HAP-1 (cell line): Measurements from ENCODE around the gene PHLDA2.
"Not testable (repeated sequence)": the region's sequence is repeated elsewhere in the genome, so short reads cannot be mapped to it uniquely, and the experiment has no call there.

Experiments used
- DNase-seq, 2 experiments: peaks; one replicate each; pipeline ENCODE4 v3.0.0-alpha.2; 2016 to 2020; ENCODE audit warnings: low spot score in 2 of 2
- H3K27me3 ChIP-seq: fragments of 250-450 bp; sonication (Bioruptor Pico); 2 replicates; pipeline ENCODE4 v1.5.1; 2020; ENCODE audit warnings: low read depth, mild to moderate bottlenecking, moderate library complexity
- H3K36me3 ChIP-seq: fragments of 250-450 bp; sonication (Bioruptor Pico); replicated peaks from 2 replicates; pipeline ENCODE4 v1.5.1; 2020; ENCODE audit warnings: mild to moderate bottlenecking
- H3K4me1 ChIP-seq: fragments of 250-450 bp; sonication (Bioruptor Pico); 2 replicates; pipeline ENCODE4 v1.5.1; 2020; ENCODE audit warnings: mild to moderate bottlenecking
- H3K4me3 ChIP-seq: fragments of 250-450 bp; sonication (Bioruptor Pico); 2 replicates; pipeline ENCODE4 v1.5.1; 2020; ENCODE audit warnings: mild to moderate bottlenecking, moderate library complexity
- H3K9me3 ChIP-seq: fragments of 250-450 bp; sonication (Bioruptor Pico); 2 replicates; pipeline ENCODE4 v1.5.1; 2020; ENCODE audit warnings: mild to moderate bottlenecking, moderate library complexity
- in situ Hi-C: fragments of 300-500 bp; cut with MboI; formaldehyde crosslinking; loops from 3 replicates; pipeline ENCODE4 v1.14.3; 2020; ENCODE audit warnings: low sequenced_read_pairs, inconsistent platforms, mixed read lengths

Gene PHLDA2

DNA sequence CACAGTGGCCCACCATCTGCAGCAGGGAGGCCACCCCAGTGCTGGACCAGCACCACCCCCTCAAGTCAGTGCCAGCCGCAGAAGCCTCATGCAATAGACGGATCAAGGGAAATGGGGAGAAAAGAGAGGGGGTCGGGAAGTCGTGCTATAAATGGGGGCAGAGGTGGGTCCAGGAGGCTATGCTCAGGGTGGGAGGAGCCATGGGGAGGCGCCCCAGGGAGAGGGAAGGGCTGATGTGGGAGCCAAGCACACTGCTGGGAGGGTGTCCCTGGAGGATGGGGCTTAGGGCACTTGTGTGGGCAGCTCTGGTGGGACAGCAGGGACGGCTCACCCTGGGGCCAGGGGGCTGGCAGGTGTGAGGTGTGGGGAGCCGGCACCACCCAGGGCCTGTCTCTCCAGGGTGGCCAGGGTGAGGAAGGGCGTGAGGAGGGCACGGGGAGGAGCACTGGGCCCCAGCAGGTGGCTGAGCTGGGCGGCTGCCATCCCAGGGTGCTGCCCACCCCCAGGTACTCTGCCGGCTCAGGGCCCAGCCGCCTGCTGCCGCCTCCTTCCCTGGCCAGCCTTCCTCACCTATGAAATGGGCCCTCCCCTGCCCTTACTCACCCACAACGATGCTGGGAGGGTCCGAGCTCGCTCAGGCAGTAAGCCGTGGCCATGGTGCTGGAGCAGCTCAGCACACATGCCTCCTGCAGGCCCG lies 18.0 kb downstream of the PHLDA2 start:
- Histone ChIP-seq H3K36me3 (no peaks in the 10 kb centered on the region), H3K4me3 (no peak overlapping the region), H3K27me3 (no peaks in the 10 kb centered on the region), H3K4me1 (no peaks in the 10 kb centered on the region), H3K9me3 (no peaks in the 10 kb centered on the region)
- DNase-seq: no peak
- in situ Hi-C loops: no loop called here

- Histone ChIP-seq H3K4me3 (no peak overlapping the region), H3K27me3 (no peaks in the 10 kb centered on the region), H3K9me3 (no peaks in the 10 kb centered on the region), H3K36me3 (no peaks in the 10 kb centered on the region), H3K4me1 (no peaks in the 10 kb centered on the region)
- in situ Hi-C loops: no loop called here
- no peak for DNase-seq
Observed at GRCh38 chr11:2910401-2910955, 18.7 kb downstream of the PHLDA2 start.

DNA sequence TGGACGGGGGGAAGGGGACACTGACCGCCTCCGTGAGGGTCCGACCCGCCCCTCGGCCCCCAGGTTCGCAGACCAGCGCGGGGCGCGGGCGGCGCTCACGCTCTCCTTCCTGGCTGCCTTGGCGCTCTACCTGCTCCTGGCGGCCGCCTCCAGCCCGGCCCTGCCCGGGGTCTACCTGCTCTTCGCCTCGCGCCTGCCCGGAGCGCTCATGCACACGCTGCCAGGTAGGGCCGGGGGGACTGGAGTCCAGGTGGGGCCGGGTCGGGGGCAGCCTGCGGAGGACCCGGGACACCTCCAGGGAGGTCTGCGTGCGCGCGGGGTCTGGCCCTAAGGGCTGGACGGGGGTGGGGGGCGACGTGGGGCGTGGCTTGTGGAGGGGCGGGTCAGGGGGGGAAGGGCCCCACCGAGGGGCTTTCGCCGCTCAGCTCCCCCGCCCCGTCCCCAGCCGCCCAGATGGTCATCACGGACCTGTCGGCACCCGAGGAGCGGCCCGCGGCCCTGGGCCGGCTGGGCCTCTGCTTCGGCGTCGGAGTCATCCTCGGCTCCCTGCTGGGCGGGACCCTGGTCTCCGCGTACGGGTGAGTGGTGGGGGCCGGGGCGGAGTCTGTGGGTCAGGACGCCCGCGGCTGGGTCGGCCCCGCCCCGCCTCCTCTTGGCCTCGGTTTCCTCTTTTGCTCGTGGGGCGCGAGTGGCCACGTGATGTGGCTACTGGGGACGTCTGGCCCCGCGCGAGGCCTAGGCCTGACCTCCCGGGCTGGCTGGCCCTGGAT lies 19.9 kb downstream of the PHLDA2 start:
- no peaks in the 10 kb centered on the region for H3K4me1 ChIP-seq
- no peaks in the 10 kb centered on the region for H3K9me3 ChIP-seq
- H3K27me3 ChIP-seq: no peaks in the 10 kb centered on the region
- DNase-seq: no peak
- H3K4me3 ChIP-seq: no peak overlapping the region
- in situ Hi-C loops: no loop called here
- H3K36me3 ChIP-seq: no peaks in the 10 kb centered on the region; the same call in 1 of the 2 replicates

GRCh38 chr11:2908130-2908529 lies 21.1 kb downstream of the PHLDA2 start:
- H3K4me1 ChIP-seq: 0 out of 2 replicates have a peak, but pooled peaks cover under 1% of the 10 kb centered on the region
- H3K9me3 ChIP-seq: no peaks in the 10 kb centered on the region
- DNase-seq: no peak
- no peaks in the 10 kb centered on the region; the same call in 1 of the 2 replicates for H3K36me3 ChIP-seq
- H3K27me3 ChIP-seq: no peaks in the 10 kb centered on the region
- in situ Hi-C loops: no loop called here
- H3K4me3 ChIP-seq: no peak overlapping the region

- H3K27me3 ChIP-seq, DNase-seq, H3K36me3 ChIP-seq, H3K4me3 ChIP-seq, H3K9me3 ChIP-seq, H3K4me1 ChIP-seq, in situ Hi-C loops: not testable (repeated sequence)
Observed at GRCh38 chr11:2905299-2905698, 23.9 kb downstream of the PHLDA2 start.

- no peaks in the 10 kb centered on the region for H3K9me3 ChIP-seq
- no peaks in the 10 kb centered on the region; the same call in 1 of the 2 replicates for H3K36me3 ChIP-seq
- in situ Hi-C loops: no loop called here
- H3K4me1 ChIP-seq: peaks cover 7% of the 10 kb centered on the region
- no peaks in the 10 kb centered on the region for H3K27me3 ChIP-seq
- no peak for DNase-seq
- H3K4me3 ChIP-seq: no peak overlapping the region
Observed at GRCh38 chr11:2904153-2905052, 24.8 kb downstream of the PHLDA2 start.

DNA sequence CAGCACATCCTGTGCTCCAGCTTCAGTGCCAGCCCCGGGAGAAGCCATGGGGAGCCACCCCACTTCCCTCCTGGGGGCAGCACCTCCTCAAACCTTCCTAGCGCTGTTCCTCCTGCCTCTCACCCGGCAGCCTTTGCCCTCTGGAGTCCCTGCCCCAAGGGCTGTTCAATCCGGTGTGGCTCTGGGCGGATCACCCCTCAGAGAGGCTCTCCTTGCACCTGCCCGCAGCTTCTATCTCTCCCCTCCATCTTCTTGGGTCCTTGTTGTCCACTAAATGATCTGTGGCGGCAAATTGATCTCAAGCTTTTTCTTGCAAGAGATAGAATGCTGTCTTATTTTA lies 25.6 kb downstream of the PHLDA2 start:
- Histone ChIP-seq H3K4me1 (peaks cover 7% of the 10 kb centered on the region), H3K4me3 (no peak overlapping the region), H3K9me3 (no peaks in the 10 kb centered on the region), H3K36me3 (no peaks in the 10 kb centered on the region; the same call in 1 of the 2 replicates), H3K27me3 (no peaks in the 10 kb centered on the region)
- in situ Hi-C loops: no loop called here
- no peak for DNase-seq

- peak overlapping the region; percentile 76 for H3K4me3 ChIP-seq
- DNase-seq: no peak
- no peaks in the 10 kb centered on the region for H3K9me3 ChIP-seq
- no peaks in the 10 kb centered on the region; the same call in 1 of the 2 replicates for H3K36me3 ChIP-seq
- H3K4me1 ChIP-seq: peaks cover 7% of the 10 kb centered on the region
- in situ Hi-C loops: no loop called here
- no peaks in the 10 kb centered on the region for H3K27me3 ChIP-seq
Observed at GRCh38 chr11:2902784-2903671, 26.2 kb downstream of the PHLDA2 start.

DNA sequence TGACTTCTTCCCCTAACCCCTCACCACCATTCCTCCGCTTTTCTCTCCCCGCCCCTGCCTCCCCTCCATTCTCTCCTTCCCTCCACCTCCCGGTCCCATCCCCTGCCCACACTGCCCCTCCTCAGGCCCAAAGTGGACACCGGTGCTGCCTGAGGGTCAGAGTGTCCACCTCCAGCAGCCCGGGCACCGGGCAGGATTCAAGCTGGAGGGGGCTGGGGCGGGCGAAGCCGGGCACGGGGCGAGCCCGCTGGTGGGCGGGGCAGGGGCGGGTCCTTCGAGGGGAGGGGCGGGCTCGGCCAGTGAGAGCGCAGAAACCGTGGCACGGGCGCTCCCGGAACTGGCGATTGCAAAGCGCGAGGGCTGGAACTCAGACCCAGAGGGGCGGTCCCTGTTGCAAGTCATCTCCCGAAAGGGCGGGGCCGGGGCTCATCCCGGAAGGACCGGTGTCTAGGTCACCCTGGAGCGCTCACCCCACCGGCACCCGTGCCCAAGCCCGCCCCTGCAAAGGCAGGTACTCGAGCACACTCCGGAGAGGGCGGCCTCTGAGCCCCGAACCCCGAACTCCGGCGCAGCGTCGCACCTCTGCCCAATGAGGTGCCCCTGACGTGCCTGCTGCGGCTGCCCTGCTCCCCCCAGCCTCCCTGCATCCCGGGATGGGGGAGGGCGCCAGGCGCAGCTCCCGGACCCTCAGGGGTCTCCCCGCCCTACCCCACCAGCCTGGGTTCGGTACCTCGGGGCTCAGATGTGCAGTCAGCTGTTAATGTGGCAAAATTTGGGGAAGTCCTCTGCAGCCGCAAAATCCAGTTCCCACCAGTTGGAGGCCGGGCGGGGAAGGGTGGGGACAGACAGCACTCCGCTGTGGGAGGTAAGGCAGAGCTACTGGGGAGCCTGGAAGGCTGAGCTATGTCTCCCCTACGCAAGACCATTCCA lies 27.1 kb downstream of the PHLDA2 start:
- in situ Hi-C loops: no loop called here
- H3K9me3 ChIP-seq: no peaks in the 10 kb centered on the region

GRCh38 chr11:2901196-2901796 lies 27.9 kb downstream of the PHLDA2 start:
- in situ Hi-C loops: no loop called here
- Histone ChIP-seq H3K4me1 (peaks cover 7% of the 10 kb centered on the region), H3K4me3 (peak overlapping the region; percentile 76), H3K36me3 (no peaks in the 10 kb centered on the region; the same call in 1 of the 2 replicates), H3K27me3 (no peaks in the 10 kb centered on the region), H3K9me3 (no peaks in the 10 kb centered on the region)
- DNase-seq: no peak

More for the DNA sequence above, 27.1 kb downstream of the PHLDA2 start:
- no peaks in the 10 kb centered on the region; the same call in 1 of the 2 replicates for H3K36me3 ChIP-seq
- peak; percentile 90 to 98 for DNase-seq
- peaks cover 7% of the 10 kb centered on the region for H3K4me1 ChIP-seq
- H3K27me3 ChIP-seq: no peaks in the 10 kb centered on the region
- H3K4me3 ChIP-seq: peak overlapping the region; percentile 76

- Histone ChIP-seq H3K36me3 (no peaks in the 10 kb centered on the region; the same call in 1 of the 2 replicates), H3K4me1 (peaks cover 7% of the 10 kb centered on the region), H3K9me3 (no peaks in the 10 kb centered on the region), H3K27me3 (no peaks in the 10 kb centered on the region), H3K4me3 (no peak overlapping the region)
- no peak for DNase-seq
- in situ Hi-C loops: loop anchor here (5.0 to 25.0 kb wide), 2 partner anchors 472 to 712 kb away; no protein-coding TSS in a partner anchor
Observed at GRCh38 chr11:2899080-2899783, 30.0 kb downstream of the PHLDA2 start.
